Anterior cingulate cortex (tissue), 58 donors: ENCODE data around the gene CDHR2.
"Not testable (repeated sequence)": the region's sequence is repeated elsewhere in the genome, so short reads cannot be mapped to it uniquely, and the experiment has no call there.

Experiments used
- DNase-seq, 58 donors: peaks; one replicate each; lab custom pipeline; 2025; lab: John Stamatoyannopoulos, UW

Gene CDHR2

DNA sequence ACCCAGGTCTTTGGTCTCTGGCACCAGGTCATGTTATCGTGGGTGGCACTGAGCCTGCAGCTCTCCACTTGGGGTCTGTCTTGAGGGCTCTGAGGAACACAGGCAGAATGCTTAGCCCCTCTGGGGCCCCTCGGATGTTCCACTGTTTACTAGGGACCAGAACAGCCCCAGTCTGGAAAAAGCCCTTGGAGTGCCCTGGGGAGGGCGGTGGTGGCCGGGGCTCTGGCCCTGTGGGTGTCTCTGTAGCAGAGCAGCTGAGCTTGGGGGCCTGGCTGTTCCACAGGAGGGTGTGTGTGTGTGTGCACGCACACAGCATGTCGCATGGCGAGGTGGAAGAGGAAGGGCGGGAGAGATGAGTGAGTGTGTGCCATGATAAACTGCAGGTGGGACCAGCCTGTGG lies 45.4 kb downstream of the CDHR2 start:
- DNase-seq, result no peak

DNA sequence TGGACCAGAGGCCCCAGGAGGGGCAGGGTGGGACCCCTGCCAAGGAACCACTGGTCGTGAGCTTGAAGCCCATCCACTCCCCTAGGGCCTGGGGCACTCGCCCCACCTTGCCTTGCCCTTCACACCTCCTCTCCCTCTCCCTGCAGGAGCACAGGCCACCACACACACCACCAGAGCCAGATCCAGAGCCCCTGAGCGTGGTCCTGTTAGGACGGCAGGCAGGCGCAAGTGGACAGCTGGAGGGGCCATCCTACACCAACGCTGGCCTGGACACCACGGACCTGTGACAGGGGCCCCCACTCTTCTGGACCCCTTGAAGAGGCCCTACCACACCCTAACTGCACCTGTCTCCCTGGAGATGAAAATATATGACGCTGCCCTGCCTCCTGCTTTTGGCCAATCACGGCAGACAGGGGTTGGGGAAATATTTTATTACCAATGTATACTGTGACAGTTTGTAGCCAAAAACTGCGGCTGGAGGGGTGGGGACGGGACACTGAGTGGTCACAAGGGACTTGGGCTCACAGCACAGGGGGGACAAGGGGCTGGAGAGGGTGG lies 46.3 kb downstream of the CDHR2 start:
- DNase-seq, result no peak

DNA sequence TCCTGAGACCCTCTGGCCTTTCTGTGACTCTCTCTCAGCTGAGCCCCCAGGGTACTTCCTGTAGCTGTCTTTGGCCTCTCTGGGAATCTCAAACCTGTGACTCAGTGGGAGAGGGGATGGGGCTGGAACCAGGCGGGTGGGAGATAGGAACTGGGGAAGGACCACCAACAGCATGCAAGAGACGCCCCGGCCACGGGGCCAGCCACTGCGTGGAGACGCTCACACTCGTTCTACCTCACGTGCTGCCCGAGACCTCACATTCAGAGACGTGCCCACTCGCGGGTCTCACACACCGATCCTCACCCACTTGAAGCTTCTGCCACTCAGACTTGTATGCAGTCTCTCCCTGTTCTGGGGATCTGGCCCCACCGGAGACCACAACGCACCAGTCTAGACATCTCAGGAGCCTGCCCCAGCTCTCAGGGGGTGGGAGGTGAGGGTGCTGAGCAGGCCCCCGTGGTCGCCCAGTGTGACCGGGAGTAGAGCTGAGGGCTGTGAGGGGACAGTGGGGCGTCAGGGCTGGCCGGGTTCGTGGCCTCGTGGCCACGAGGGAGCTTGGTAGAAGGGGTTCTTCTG lies 47.0 kb downstream of the CDHR2 start:
- no peak for DNase-seq

DNA sequence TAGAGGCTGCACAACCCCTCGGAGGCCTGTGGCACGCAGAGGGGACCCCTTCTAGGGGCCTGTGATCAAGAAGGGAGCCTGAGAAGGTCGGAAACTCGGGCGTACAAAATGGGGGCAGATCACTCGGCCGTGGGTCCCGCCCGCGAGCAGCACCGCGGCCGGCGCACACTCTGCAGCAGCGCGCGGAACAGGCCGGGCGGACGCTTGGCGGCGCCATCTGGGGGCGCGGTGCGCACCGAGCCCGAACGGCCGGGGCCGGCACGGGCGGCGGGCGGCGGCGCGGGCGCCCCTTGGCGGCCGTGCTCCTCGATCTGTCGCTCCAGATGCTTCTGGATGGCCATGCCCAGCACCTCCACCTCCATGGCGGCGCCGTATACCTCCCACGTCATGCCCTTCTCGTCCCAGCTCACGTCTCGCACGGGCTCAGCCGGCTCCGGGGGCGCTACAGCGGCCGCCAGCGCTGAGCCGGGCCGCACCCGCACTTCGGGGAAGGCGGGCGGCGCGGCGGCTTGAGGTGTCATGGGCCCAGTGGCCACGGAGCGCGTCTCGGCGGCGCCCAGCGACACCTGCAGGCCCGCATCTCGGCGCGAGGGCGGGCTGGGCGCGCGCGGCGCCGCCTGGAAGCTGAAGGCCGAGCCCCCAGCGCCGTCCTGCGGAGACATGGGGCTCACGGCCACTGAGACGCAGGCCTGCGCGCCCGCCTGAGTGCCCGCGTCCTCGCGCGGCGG lies 47.7 kb downstream of the CDHR2 start:
- DNase-seq, result no peak

DNA sequence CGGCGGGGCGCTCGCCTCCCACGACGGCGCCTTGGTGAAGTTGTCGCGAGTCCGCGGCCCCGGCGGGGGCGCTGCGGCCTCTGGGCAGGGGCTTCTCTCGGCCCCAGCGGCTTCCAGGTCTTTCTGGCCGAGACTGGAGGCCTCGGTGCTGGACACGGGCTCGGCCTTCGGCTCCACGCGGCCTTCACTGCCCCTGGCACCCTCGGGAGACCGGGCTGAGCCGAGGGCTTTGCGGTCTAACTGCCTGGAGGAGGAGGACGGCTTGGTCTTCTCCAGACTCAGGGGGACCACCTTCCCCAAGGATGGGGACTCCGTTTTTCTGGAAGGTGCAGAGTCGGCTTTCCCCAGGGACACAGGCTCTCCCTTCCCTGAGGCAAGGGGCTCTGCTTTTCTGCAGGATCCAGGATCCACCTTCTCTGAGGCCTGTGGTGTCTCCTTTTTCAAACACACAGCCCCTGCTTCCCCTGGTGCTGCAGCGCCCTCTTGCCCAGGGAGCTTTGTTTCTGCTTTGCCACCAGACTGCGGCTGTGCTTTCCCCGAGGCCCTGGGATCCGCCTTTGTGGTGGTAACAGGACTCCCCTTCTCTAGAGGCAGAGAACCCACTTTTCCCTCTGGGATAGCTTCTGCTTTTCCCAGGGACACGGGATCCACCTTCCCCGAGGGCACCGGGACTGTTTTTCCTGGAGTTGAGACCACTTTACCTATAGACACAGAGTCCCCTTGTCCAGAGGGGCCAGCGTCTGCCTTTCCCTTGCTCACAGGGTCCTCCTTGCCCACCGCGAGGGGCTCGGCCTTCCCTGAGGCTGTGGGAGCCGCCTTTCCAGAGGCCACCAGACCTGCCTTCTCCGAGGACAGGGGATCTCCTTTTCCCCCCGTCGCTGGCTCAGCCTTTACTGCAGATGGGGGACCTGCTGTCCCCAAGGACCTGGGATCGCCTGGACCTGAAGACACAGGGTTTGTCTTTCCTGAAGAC lies 48.6 kb downstream of the CDHR2 start:
- no peak for DNase-seq

DNA sequence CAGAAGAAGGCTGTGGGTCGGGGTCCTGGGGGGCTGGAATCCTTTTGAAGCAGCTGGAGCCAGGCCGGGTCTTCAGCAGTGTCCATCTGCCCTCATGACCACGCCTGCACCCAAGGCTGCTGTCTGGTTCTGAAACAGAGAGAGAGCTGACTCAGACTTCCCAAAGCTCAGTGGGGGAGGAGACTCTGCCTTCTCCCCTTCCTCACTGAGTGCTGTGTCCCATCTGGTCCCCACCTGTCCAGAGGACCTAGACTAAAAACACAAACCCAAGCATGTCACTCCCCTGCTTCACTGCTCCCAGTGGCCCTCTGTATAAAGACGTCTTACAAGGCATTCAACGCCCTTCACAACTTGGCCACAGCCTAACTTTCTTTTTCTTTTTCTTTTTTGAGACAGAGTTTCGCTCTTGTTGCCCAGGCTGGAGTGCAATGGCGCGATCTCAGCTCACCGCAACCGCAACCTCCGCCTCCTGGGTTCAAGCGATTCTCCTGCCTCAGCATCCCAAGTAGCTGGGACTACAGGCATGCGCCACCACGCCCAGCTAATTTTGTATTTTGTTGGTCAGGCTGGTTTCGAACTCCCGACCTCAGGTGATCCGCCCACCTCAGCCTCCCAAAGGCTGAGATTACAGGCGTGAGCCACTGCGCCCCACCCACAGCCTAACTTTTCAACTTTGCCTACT lies 50.7 kb downstream of the CDHR2 start:
- not testable (repeated sequence) for DNase-seq

DNA sequence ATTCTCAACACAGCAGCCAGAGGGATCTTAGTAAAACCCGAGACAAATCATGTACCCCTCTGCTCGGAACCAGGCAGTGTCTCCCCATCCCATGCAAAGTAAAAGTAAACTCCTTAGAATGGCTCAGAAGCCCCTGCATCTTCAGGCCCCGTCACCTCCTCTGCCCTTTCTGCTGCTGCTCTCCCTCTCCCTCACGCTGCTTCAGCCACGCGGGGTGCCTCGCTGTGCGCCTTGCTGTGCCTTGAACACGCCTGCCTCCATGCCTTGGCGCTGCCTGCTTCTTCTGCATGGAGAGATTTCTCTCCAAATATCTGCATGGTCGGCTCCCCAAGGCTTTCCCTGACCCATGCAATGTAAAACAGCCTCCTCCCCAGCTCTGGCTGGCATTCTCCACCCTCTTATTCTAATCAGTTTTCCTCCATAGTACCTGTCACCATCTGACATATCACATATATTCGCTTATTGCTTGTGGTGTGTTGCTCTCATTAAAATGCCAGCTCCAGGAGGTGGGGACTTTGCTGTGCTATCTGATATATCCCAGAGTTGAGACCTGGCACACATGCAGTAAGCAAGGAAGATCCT lies 52.9 kb downstream of the CDHR2 start:
- peak in 4 of 58 donors; percentile 17 to 29 (median 24) for DNase-seq

DNA sequence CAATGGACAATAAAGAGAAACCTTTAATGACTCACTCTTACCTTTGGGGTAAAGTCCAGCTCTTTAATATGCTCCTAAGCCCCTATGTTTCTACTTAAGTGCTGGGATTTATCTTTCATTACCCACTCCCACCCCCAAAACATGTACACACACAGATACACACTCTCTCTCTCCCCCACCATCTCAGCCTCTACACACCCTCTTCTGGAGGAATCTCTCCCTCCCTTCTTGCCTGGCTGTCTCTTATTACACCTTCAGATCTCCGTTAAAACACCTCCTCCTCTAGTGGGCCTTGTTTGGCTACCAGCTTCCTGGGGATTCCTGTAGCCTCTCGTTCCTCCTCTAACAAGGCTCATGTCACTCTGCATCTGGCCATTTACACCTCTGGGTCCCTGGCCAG lies 53.9 kb downstream of the CDHR2 start:
- no peak for DNase-seq

DNA sequence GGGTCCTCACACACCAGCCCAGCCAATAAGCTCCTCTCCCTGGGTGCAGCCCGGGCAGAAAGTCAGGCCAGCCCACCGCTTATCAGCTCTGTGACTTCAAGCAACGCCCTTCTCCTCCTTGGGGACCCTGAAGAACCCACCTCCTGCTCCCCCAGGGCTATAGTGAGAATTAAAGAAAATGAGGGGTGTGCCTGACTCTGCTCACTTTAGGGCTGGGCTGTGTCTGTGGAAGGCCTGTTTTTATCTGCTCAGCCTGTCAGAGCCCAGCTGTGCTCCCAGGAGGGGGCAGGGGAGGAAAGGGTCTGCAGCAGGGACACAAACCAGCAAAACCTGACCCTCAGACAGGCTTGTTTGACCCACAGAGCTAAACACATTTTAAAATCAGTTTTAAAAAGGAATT lies 56.9 kb downstream of the CDHR2 start:
- no peak for DNase-seq

DNA sequence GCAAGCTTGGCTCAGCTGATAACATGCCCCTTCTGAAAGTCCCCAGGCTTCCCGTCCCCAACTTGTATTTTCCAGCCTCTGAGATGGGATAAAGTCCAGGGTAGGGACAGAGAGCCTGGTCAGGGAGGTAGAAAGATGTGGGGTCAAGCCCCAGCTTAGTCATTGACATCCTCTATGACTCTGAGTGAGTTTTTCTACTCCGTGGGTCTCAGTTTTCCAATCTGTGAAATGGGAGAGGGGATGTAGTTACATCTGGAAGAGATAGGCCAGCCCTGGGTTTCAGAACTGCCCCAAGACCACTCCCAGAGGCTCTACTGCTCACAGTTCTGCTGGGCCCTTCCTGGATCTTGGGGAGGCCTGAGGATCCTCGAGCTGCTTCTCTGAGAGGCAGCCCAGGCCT lies 57.7 kb downstream of the CDHR2 start:
- no peak for DNase-seq

DNA sequence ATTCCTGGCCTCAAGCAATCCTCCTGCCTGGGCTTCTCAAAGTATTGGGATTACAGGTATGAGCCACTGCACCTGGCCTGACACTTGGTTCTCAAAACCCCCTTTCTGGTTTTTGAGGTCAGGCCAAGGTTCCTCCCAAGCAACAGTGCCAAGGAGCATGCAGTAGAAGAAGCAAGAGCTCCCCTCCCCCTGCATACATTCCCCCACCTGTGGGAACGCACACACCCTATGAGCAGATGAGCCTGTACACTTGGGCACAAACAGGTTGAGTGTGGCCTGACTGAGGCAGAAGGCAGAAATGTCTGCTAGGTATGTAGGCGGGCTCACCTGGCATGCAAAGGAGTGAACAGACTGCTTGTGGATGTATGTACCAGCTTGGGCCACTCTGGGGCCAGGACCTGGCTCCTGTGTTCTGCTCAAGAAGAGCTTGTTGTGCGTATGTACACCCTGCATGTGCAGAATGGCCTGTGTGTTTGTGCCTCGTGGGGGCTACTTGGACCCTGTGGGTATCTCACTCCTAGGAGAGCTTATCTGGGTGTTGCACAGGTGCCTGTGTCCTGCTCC lies 59.1 kb downstream of the CDHR2 start:
- no peak for DNase-seq

DNA sequence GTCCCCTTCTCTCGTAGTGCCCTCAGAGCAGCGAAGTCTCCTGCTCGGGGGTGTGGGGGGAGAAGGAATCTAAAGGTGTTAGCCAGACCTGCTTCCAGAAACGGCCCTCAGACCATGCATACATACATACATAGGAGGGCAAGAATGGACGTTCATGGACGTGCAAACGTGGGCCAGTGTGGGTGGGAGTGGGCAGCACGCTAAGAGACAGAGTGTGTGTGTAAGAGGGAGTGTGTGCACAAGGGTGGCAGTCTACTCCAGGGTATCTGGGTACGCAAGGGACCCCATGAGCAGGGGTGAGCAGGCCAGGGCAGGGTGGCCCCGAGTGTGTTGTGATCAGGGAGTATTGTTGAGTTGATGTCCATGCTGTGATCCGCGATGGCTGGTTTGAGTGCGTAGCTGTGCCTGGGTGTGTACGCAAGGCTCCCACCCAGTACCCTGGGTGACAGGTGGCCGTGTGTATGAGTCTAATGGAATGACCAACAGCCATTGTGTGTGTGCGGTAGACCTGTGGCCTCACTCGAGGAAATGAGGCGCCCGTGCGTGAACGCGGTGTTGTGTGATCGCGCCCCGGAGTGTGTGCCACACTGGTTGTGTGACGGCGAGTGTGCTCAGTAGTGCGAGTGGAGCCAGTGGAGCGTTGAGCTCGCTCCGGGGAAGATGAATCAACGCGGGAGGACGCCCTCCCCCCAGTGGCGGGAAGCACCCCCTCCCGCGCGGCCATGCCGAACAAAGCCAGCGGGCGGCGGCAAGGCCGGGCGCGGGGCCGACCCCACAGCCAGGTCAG lies 60.0 kb downstream of the CDHR2 start:
- peak in 4 of 58 donors; percentile 16 to 44 (median 30) for DNase-seq

DNA sequence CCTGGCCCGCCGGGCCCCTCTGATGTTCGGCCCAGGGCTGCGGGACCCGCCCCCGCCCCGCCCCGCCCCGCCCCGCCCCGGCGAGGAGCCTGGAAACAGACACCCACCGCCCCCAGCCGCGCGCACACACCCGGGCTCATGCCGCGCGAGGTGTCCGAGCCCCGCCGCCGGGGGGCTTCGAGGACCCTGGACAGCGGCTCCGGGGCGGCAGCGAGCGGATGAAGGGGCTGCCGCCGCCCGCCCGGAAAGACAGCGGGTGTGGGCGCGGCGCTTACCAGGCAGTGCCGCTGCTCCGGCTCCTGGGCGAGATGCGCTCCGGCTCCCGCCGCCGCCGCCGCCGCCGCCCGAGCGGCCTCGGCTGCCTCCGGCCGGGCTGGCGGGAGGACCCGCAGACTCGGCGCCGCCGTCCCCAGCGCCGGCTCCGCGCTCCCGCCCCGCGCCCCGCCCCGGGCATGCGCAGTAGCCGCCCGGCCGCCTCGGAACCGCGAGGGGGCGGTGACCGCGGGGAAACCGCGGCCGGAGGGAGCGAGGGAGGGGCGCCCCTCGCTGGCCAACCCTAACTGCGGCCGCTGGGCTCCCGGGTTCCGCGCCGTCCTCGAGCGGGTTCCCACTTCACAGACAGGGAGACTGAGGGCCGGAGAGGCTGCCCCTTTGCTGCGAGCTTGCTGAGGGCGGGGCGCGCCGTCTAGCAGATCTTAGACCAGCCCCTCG lies 60.7 kb downstream of the CDHR2 start, which contains the start of gene GPRIN1:
TSS of gene GPRIN1 (minus strand) at position 433 of the 711 bp plus-strand sequence. CDS start 10,322 bp downstream, outside the sequence.
- peak in 35 of 58 donors; percentile 24 to 69 (median 41) for DNase-seq

DNA sequence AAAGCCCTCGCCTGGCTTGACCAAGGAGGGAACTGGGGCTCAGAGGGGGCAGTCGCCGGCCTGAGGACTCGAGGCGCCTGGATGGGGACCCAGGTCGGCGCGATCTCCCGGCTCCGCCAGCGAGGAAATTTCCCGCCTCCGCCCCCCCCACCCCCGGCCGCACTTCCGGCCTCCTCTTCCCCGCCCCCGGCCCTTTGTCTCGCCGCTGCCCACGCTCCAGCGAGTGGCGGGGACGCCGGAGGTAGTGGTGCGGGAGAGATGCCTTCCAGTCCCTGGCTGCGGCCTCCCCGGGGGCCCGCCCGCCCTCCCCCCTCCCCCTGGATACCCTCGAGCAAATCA lies 61.3 kb downstream of the CDHR2 start:
- DNase-seq, result peak in 1 of 58 donors; percentile 64

DNA sequence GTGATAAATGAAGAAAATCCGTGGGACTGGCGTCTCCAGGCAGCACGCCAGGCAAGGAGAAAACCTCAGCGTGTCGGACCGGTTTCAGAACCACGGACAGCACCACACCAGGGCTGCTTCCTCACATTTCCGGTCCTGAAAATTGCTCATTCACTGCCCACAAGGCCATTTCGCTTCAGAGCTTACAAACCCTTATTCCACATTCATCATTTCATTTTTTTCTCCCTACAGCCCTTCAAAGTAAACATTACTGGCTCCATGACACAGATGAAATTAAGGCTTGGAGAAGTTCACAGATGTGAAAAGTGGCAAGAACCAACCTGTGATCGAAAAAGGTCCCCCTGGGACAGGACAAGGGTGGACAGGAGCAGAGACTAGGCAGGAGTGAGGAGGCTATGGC lies 62.3 kb downstream of the CDHR2 start:
- peak in 16 of 58 donors; percentile 9 to 45 (median 26) for DNase-seq

DNA sequence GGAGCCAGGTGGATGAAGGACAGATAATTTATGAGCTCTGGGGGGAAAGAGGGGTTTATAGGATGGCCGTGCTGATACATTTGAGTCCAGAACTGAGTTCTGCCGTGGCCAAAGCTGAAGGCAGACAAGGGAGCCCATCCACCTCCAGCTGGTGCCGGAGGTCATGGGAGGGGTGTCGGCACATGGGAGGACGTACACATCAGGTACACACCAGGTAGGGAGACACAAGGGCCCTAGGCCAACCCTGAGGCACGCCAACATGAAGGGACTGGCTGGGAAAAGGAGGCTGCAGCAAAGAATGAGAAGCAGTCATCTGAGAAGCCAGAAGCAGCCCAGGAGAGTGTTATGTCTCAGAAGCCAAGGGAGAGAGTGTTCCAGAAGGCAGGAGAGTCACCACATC lies 62.9 kb downstream of the CDHR2 start:
- DNase-seq, result no peak

DNA sequence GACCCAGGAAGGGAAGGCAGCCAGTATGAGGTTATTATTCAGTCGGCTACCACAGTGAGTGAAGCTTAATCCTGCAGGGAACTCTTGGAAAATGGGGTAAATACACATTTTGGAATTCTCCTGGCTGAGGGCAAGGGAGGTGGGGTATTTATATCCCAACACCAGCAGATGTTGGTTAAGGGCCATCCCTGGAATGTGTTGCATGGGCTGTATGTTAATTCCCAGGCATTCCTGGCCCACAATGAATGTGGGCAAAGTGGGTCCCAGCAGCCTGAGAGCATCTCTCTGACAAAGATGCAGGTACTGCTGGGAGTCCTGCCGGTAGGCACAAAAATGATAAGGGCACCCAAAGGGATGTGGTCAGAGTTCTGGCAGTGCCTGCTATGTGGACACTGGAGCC lies 63.7 kb downstream of the CDHR2 start:
- no peak for DNase-seq
